Measurements from ENCODE around the gene ADCY5.

The ADCY5 gene

GRCh38 chr3:123429362-123430125 lies 19.3 kb downstream of the ADCY5 start:
- no peak for DNase-seq

- DNase-seq = no peak
Observed at GRCh38 chr3:123424999-123425712, 23.7 kb downstream of the ADCY5 start.

- DNase-seq = no peak
Observed at GRCh38 chr3:123424321-123424998, 24.4 kb downstream of the ADCY5 start.

DNA sequence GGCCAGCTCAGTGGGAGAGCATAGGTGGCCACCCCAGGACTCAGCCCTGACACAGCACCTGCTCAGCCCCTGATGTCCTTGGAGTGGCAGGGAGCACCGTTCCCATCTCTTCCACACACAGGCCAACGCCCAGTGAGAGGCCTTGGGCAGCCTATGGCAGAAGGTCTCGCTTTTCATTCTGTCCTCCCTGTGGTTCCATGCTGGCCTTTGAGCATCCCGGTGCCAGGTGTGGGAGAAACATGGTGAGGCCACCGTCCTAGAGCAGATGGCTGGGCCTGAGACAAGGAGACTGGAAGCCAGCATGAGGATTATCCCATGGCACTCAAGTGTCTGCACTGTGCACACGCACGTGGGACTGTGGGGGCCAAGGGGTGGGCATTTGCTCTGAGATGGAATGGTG lies 25.1 kb downstream of the ADCY5 start:
- DNase-seq = no peak

GRCh38 chr3:123423031-123423430 lies 25.9 kb downstream of the ADCY5 start:
- DNase-seq = no peak

DNA sequence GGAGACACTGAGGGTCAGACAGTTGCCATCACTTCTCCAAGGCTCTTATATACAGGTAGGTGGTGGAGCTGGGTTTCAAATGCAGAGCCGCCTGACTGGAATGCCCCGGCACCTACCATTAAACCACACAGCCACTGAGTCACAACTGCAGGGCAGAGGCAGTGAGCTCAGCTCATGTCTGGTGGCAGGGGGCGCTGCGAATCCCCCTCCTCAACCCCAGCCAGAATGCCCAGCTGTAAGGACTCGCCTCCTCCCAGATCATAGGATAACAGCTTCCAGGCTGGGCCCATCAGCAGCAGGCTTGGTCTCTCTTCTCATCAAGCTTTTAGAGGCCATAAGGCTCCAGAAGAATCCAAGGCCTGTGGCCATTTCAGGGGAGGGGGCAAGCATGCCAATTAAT lies 26.4 kb downstream of the ADCY5 start:
- no peak for DNase-seq

- DNase-seq = no peak
Observed at GRCh38 chr3:123421353-123422174, 27.3 kb downstream of the ADCY5 start.

DNA sequence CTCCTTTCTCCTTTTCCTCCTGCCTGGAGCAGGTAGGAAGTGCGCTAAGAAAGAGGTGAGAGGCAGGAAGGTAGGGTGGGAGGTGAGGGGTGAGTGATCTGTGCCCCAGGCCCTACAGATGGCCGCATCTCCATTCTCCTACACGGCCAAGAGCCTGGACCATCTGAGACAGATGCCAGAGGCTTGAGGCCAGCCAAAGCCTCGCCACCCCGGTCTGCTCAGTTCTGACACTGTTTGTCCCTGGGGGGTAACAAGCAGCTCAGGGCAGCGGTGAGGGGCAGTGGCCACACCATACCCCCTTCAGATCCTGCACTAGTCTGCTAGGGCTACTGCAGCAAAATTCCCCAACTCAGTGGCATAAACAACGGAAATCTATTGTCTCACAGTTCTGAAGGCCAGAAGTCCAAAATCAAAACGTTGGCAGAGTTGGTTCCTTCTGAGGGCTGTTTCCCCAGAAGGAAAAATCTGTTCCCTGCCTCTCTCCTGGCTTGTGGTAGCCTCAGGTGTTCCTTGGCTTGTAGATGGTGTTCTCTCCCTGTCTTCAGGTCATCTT lies 28.4 kb downstream of the ADCY5 start:
- DNase-seq = no peak

- no peak for DNase-seq
Observed at GRCh38 chr3:123419850-123420297, 29.0 kb downstream of the ADCY5 start.

GRCh38 chr3:123419181-123419849 lies 29.6 kb downstream of the ADCY5 start:
- DNase-seq = peak in 1 of 4 experiments; percentile 6

- no peak for DNase-seq
Observed at GRCh38 chr3:123416647-123417046, 32.2 kb downstream of the ADCY5 start.

DNA sequence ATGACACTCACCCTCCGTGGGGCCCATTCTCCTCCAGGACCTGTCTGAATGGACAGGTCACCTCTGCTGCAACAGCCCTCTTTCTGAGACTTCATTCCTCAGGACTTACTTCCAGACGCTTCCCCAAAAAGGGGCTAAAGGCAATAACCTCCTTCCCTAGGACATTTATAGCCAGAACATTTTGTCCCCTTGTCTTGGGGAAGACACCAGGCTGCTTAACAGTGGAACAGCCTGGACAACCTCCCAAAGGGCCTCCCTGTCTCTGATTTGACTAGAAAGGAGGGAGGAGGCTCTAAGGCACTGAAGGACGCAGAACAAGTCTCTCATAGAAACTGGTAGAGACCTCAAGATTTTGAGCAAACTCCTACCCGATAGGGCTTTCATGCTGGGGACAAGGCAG lies 32.7 kb downstream of the ADCY5 start:
- no peak for DNase-seq

- no peak for DNase-seq
Observed at GRCh38 chr3:123414973-123415775, 33.7 kb downstream of the ADCY5 start.

GRCh38 chr3:123412811-123413604 lies 35.9 kb downstream of the ADCY5 start:
- no peak for DNase-seq

DNA sequence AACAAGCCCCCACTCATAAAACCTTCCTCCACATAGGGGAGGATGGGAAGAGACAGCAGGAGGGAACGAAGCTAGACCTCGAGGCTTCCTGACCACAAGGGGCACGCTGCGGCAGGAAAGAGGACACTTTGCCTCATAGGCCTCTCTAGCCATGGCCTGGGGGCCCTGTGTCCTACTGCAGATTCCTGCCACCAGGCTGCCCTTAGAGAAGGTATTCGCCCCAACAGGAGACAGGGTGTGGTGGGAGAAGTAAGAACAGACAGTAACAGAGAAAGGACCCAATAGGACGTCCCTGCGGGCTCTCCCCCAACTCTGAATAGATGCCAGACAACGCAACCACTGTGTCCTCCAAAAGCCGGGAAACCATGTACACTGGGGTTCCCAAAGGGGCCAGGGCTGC lies 36.8 kb downstream of the ADCY5 start:
- no peak for DNase-seq

DNA sequence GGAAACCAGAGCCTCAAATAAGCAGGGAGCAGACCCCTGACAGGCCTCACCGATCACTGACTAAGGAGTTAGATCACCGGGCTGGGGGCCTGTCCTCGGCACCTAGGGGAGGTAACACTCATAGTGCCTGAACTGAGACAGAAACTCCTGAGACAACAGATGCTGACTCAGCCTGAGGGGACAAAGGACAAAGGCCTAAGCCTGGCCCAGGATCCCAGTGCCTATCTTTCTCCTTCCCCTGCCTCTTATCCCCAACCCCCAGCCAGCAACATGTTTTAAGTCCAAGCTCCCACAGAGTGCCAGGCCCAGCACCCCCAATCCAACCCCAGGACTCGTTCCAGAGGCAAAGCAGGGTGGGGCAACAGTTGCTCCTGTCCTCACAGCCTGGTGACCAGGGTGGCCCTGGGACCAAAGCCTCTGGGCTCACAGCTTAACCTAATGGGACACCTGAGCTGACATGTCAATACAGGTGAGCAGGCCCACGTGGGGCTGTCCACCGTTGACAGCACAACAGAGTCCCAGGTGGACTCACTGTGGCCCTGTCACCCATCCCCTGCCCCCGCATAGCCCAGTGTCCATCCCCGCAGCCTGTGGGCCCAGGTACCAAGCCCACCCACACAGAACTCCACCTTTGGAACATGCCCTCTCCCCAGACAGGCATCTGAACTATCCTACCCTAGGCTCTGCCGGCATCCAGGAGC lies 37.4 kb downstream of the ADCY5 start:
- no peak for DNase-seq

DNA sequence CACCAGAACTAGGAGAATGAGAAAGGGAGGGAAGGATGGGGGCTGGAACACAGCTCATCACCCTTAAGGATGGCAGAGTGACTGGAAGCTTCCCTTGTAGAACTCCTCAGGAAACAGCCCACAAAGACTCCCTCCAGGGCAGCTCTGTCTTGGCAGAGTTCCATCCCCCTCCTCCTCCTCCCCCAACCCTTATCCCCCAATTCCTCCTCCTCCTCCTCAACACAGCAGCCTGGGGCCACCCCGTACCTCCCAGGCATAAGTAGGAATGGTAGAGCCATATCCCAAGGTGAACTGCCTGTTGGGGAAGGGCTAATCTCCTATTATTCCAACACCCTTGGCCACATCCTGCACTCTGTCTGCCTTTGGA lies 38.8 kb downstream of the ADCY5 start:
- no peak for DNase-seq

DNA sequence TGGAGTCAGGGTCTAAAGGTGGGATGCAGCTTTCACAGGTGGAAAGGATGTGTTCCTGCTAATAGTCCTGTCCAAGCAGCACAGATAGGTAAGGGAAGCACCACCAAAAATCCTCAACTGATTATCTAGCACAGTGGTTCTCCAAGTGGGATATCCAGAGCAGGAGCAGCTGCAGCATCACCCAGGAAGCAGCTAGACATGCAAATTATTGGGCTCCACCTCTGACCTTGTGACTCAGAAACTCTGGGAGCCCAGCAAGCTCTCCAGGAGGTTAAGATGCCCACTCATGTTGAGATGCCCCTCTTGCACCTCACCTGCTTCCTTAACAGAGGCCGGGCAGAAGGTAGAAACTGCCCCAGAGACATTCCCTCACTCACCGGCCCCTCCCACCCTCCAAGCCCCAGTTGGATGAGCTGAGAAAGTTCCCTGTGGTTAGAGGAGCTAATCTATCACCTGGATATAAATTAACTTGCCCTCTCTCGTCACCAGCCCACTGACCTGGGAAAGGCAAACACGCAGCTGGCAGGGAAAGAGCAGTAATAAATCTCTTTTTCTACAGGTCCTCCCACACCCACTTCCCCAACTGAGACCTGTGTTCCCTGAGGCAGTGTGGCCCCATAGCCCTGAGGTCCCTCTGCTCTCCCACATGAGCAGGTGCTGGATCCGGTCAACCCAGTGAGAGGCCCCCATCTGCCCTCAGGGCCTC lies 39.3 kb downstream of the ADCY5 start:
- no peak for DNase-seq

DNA sequence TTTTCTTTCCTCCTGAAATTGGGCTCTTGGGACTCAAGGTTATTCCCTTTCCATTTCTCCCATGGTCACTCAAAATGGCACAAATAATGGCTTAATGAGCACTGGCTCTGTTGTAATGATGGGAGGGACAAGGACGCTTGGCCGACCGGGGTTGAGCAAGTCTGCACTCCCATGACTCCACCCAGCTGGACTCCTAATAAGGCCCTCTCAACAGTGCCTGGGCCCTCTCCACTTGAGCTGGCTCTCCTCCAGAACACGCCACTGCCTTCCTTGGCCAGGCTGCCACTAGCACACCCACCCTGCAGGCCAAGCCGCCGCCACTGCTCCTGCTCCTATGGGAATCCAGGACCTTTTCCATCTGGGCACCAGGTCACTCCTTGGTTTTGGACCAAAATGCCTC lies 42.3 kb downstream of the ADCY5 start:
- DNase-seq = no peak

All from suppressor macrophage (primary cell).